Neutrophil (primary cell): ENCODE results near the gene ANKHD1.
A peak's percentile ranks its signal among the peaks of the same experiment; 100 is the strongest.

Source experiments
- H3K27ac ChIP-seq: fragments of 200-600 bp; sonication (generic); 2 replicates; pipeline ENCODE4 v1.5.1; 2016; ENCODE audit warnings: mild to moderate bottlenecking, moderate library complexity
- H3K27me3 ChIP-seq: fragments of 200-600 bp; sonication (generic); 2 replicates; pipeline ENCODE4 v1.6.0; 2016; ENCODE audit warnings: mild to moderate bottlenecking
- H3K36me3 ChIP-seq: fragments of 200-600 bp; sonication (generic); 2 replicates; pipeline ENCODE4 v1.5.1; 2017
- H3K4me1 ChIP-seq, 2 experiments: fragments of 200-600 bp in 1 of 2; sonication (generic) in 1 of 2; 1 replicate in 1 of 2; 2 replicates in 1 of 2; pipeline versions ENCODE4 v1.5.1 to v1.6.1; 2013 to 2016; ENCODE audit warnings: low read depth in 1 of 2, low read length in 1 of 2, mild to moderate bottlenecking in 1 of 2, moderate library complexity in 1 of 2; ENCODE audit not compliant: control insufficient read depth in 1 of 2, insufficient read depth in 1 of 2
- H3K4me3 ChIP-seq, 2 experiments: fragments of 200-600 bp in 1 of 2; sonication (generic) in 1 of 2; 1 replicate in 1 of 2; 2 replicates in 1 of 2; pipeline ENCODE4 v1.5.1; 2013 to 2016; ENCODE audit warnings: low read depth in 1 of 2, low read length in 1 of 2, mild to moderate bottlenecking in 1 of 2, moderate library complexity in 1 of 2
- H3K9me3 ChIP-seq: fragments of 200-600 bp; sonication (generic); 2 replicates; pipeline ENCODE4 v1.5.1; 2016
- TF ChIP-seq, protein P1 (sequence below): fragments of 200-600 bp; sonication (generic); IDR thresholded peaks from 2 replicates; pipeline ENCODE4 v1.5.1; 2016; ENCODE audit warnings: antibody characterized with exemption

ANKHD1 gene

GRCh38 chr5:140564196-140565023 lies 162.8 kb downstream of the ANKHD1 start, which contains the start of the genes APBB3 and SLC35A4:
Gene APBB3 (minus strand): TSS chr5:140564598. CDS start chr5:140564245, 353 bp downstream.
Gene SLC35A4 (plus strand): TSS chr5:140564828. CDS start chr5:140567170, 2,342 bp downstream.
- TF ChIP-seq, protein P1, sequence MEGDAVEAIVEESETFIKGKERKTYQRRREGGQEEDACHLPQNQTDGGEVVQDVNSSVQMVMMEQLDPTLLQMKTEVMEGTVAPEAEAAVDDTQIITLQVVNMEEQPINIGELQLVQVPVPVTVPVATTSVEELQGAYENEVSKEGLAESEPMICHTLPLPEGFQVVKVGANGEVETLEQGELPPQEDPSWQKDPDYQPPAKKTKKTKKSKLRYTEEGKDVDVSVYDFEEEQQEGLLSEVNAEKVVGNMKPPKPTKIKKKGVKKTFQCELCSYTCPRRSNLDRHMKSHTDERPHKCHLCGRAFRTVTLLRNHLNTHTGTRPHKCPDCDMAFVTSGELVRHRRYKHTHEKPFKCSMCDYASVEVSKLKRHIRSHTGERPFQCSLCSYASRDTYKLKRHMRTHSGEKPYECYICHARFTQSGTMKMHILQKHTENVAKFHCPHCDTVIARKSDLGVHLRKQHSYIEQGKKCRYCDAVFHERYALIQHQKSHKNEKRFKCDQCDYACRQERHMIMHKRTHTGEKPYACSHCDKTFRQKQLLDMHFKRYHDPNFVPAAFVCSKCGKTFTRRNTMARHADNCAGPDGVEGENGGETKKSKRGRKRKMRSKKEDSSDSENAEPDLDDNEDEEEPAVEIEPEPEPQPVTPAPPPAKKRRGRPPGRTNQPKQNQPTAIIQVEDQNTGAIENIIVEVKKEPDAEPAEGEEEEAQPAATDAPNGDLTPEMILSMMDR: peak; percentile 35
- Histone ChIP-seq H3K4me1 (peaks cover 30 to 39% of the 10 kb centered on the region in 2 experiments), H3K27ac (peak within 1 kb of the TSS; percentile 93), H3K36me3 (peaks cover 5% of the 10 kb centered on the region), H3K4me3 (peak within 1 kb of the TSS; percentile 75 to 83), H3K27me3 (no peaks in the 10 kb centered on the region), H3K9me3 (no peaks in the 10 kb centered on the region)

DNA sequence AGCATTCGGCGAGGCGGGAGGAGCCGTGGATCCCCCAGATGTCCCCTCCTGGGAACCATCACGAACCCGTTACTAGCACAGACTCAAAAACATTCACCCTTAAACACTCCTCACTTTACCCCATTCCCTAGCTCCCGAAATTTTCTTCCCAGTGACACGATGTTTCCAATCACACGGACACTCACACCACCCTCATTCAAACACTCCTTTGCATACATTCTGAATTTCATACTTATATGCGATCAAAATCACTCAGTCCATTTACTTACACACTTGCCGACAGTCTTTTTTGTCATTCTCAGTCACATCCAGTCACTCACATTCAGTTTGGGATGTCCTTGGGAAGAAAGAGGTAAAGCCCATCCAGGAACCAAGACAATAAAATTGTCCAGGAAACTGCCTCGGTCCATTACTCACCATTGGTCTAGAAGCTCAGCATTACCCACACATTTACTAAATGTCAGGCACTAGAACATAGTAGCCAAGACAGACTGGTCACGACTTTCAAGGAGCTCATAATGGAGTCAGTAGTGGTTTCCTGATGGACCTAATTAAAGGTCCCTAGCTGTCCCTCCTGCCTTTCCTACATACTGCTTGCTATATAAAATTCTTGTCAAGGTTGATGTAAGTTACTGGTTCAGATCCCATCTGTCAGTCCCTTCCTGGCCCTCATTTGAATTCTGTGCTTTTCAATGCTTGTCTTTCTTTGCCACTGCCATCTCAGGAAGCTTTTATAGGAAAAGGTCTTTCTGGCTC lies 163.6 kb downstream of the ANKHD1 start:
- TF ChIP-seq, protein P1: no peak
- Histone ChIP-seq H3K27ac (peak overlapping the region; percentile 93), H3K4me1 (peaks cover 34 to 47% of the 10 kb centered on the region in 2 experiments), H3K9me3 (no peaks in the 10 kb centered on the region), H3K27me3 (no peaks in the 10 kb centered on the region), H3K4me3 (peak overlapping the region; percentile 75 to 83), H3K36me3 (peaks cover 5% of the 10 kb centered on the region)

GRCh38 chr5:140565780-140566095 lies 164.1 kb downstream of the ANKHD1 start:
- Histone ChIP-seq H3K9me3 (no peaks in the 10 kb centered on the region), H3K27ac (peak overlapping the region; percentile 93), H3K4me3 (no peak overlapping the region), H3K4me1 (peaks cover 34 to 51% of the 10 kb centered on the region in 2 experiments), H3K36me3 (peaks cover 5% of the 10 kb centered on the region), H3K27me3 (no peaks in the 10 kb centered on the region)
- TF ChIP-seq, protein P1: no peak

DNA sequence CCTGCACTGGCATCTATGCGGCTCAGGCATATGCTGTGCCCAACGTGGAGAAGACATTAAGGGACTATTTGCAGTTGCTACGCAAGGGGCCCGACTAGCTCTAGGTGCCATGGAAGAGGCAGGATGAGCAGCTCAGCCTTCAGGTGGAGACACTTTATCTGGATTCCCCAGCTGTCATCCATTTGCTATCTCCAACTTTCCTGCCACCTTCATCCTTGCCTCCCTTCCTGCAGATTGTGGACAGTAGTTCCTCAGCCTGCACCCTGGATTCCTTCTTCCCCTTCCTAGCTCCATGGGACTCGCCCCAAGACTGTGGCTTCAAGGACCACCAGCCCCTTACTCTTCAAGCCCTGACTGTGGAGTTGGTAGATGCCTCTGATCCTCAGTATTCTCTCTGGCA lies 165.0 kb downstream of the ANKHD1 start:
- peak overlapping the region; percentile 93 for H3K27ac ChIP-seq
- no peaks in the 10 kb centered on the region for H3K27me3 ChIP-seq
- H3K36me3 ChIP-seq: peaks cover 5% of the 10 kb centered on the region
- H3K9me3 ChIP-seq: no peaks in the 10 kb centered on the region
- H3K4me3 ChIP-seq: no peak overlapping the region
- peaks cover 34 to 51% of the 10 kb centered on the region in 2 experiments for H3K4me1 ChIP-seq
- TF ChIP-seq, protein P1: no peak

GRCh38 chr5:140567136-140567818 lies 165.6 kb downstream of the ANKHD1 start:
- H3K4me3 ChIP-seq: no peak overlapping the region
- peaks cover 5% of the 10 kb centered on the region for H3K36me3 ChIP-seq
- no peaks in the 10 kb centered on the region for H3K27me3 ChIP-seq
- H3K27ac ChIP-seq: no peak overlapping the region
- H3K9me3 ChIP-seq: no peaks in the 10 kb centered on the region
- TF ChIP-seq, protein P1: no peak
- peaks cover 34 to 51% of the 10 kb centered on the region in 2 experiments for H3K4me1 ChIP-seq
